GM04503 (cell line): ENCODE measurements around the gene GALNT16.

ENCODE experiments used
- DNase-seq: peaks from one replicate; pipeline ENCODE4 v3.0.0-alpha.2; 2012; ENCODE audit warnings: low read depth

Gene GALNT16

DNA sequence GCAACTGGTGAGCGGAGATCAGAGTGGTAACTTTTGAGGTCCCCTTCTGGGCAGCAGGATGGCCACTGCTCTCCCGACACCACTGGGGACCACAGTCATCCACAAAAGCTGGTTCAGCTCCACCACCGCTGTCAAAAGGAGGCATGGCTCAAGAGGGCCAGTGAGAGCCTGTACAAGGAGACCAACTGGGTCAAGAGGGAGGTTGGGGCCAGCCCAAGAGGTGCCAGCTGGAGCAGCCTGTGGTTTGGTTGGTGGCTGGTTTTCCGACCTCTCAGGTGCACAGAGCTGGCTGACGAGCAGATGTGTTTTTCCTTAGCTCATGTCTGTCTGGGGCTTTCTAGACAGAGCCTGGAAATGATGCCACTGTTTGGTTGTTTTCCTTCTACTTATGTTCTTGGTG, 78.0 kb downstream of the GALNT16 start:
- DNase-seq, result no peak

DNA sequence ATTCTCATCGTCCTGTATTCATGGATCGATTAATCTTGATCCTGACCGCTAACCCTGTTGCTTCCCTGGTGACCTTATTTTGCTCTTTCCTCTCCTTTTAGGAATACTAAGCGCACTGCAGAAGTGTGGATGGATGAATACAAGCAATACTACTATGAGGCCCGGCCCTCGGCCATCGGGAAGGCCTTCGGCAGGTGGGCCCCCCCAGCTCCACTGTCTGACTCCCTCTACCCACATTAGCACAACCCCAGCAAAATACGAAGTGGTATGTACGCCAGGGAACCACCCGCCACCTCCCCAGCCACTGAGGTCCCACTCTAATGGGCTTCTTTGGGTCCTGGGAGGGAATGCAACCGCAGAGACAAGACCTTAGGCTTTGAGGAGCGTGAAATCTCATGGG, 79.5 kb downstream of the GALNT16 start:
- DNase-seq, result no peak

GRCh38 chr14:69342928-69343525, 83.1 kb downstream of the GALNT16 start:
- DNase-seq, result no peak

- no peak for DNase-seq
Observed at GRCh38 chr14:69344171-69344570, 84.2 kb downstream of the GALNT16 start.

DNA sequence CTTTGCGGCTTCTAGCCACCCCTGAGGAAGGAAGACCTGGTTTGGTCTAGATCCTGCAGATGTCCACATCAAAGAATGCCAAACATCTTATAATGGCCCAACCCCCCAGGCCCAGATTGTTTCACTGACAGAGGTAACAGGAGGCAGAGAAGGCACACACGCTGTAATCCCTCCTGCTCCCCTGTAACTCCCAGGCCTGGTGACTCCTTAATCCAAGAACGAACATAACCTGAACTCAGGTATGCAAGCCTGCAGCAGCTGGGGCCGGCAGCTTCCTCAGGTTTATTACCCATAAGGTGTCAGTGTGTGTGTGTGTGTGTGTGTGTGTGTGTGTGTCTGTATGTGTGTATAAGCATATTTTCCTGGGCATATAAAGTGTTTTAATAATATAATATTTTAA, 85.4 kb downstream of the GALNT16 start:
- DNase-seq, result no peak

- DNase-seq, result no peak
Observed at GRCh38 chr14:69346710-69347109, 86.8 kb downstream of the GALNT16 start.

- no peak for DNase-seq
Observed at GRCh38 chr14:69349091-69349777, 89.3 kb downstream of the GALNT16 start.

DNA sequence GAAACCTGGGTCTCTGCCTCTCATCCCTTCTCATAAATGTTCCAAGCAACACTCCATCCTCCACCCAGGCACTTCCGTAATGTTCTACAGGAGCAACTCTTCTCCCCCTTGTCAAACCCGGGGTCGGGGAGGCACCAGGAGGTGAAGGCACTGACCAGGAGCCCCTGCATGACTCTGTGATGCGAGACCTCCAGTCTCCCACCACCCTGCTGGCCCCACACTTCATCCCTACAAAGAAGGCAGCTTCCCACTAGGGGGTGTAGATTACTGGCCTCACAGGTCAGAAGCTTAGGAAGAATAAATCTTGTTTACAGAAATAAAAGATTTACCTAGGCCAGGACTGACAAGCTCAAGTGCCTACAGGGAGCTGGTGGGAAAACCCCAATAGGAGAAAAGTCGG, 90.9 kb downstream of the GALNT16 start:
- no peak for DNase-seq

- DNase-seq, result no peak
Observed at GRCh38 chr14:69351385-69351784, 91.4 kb downstream of the GALNT16 start.

DNA sequence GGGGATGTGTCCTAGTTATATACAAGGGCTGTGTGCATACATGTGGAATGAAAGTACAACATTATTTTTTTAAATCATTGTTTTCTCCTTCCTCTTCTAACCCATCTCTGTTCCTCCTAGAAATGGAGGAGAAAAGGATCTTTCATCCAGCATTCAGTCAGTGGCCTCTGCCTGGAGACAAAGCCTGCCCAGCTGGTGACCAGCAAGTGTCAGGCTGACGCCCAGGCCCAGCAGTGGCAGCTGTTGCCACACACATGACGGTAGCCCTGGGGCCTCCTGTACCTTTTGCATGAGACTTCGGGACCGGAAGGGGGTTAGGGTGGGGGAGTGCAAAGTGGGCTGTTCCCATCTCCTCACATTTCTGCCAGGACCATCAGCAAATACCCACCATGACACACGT, 92.0 kb downstream of the GALNT16 start:
- no peak for DNase-seq

- DNase-seq, result no peak
Observed at GRCh38 chr14:69353168-69353567, 93.2 kb downstream of the GALNT16 start.

- DNase-seq, result no peak
Observed at GRCh38 chr14:69354383-69355153, 94.6 kb downstream of the GALNT16 start.

DNA sequence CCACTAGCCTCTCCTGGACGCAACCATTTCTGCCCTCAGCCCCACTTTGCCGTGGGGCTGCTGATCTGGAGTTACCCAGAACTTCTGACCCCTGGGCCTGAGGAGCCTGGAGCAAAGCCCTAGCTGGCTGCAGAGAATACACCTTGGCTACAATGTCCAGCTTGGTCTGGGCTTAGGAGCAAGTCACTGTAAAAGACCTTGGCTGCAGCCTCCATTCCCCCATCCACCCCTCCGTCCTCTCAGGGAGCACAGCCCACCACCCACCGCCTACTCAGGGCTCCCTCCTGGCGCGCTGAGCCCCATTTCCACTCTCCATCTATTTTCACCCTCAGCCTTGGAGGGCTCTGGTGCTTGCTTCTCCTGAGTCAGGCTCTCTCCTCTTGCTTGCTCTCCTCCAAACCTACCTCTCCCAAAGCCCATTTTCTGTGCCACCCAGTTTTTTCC, 95.2 kb downstream of the GALNT16 start:
- DNase-seq, result no peak

- DNase-seq, result peak; percentile 74
Observed at GRCh38 chr14:69355607-69356281, 95.8 kb downstream of the GALNT16 start.

GRCh38 chr14:69356903-69357543, 97.1 kb downstream of the GALNT16 start:
- DNase-seq, result no peak

GRCh38 chr14:69357544-69358200, 97.7 kb downstream of the GALNT16 start:
- DNase-seq, result no peak

DNA sequence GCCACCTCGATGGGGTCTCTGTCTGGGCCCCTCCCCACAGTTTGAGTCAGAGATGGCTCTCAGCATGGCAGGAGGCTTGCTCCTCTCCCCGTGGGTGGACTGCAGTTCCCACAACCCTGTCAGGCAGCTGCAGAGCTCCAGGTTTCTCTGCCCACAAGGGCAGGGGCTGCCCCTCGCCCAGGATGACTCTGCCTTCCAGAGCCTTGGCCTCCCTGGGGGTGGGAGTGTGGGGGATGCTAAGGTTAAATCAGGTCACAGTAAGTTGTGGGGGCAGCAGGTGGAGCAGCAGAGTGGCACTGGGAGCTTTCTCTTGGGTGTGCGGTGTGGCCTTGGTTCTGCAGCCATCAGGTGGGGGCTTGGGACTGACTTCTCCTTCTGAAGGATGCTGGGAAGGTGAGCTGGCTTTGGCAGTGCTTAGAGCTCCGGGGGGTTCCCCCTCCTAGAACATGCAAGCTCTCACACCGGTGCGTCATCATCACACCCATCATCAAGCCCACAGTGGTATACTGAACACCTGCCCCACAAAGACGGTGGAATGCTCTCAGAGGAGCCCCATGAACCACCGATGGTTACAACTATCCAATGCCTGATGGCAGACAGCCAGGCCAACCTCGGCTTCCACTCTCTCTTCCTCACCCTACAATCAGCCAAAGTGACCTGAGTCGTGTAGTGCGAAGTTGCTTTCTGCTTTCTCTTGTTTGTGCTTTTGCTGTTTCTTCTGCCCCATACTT, 98.4 kb downstream of the GALNT16 start:
- no peak for DNase-seq

- DNase-seq, result no peak
Observed at GRCh38 chr14:69358966-69359365, 99.0 kb downstream of the GALNT16 start.

GRCh38 chr14:69360438-69361108, 100.6 kb downstream of the GALNT16 start:
- no peak for DNase-seq

DNA sequence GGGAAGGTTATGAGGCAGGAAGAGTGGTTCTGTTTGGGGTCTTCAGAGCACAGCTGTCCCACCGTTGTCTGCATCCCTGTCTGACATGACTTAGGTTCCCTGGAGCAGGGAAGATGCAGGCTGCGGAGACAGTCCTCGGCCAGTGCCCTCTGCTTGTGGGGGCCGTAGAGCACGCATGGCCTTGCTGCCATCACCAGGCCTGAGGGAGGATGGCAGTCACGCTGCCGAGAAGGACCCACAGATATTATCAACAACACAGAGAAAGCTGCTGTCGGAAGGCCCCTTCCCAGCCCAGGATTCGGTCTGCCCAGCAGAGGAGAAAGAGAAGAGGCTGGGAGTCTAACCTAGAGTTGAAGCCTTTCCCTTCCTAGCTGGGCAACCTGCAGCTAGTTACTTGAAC, 103.1 kb downstream of the GALNT16 start:
- DNase-seq, result peak; percentile 6
